Calu3 (cell line): ENCODE data around the gene ADAM17. TPM values are rescaled to one million over a fixed set of nuclear protein-coding genes. Genes with fewer than 3 reads are reported as not detected.
"Not testable (repeated sequence)": the region's sequence is repeated elsewhere in the genome, so short reads cannot be mapped to it uniquely, and the experiment has no call there.

Experiments used
- BruUV-seq: library from RNA; stranded (reverse); fragments of 400-500 nt; replicated peaks from 2 replicates; lab custom pipeline; 2021; lab: Mats Ljungman, UMichigan
- CTCF ChIA-PET: fragments of 300-600 bp; sonication (Branson Sonifier 250); formaldehyde crosslinking; loops from one replicate; lab custom pipeline; 2022; ENCODE audit warnings: antibody characterized with exemption; lab: Charles Lee
- DNase-seq: peaks from one replicate; pipeline ENCODE4 v3.0.0; 2022
- H3K27ac Mint-ChIP-seq: one replicate; pipeline ENCODE4 v1.8.0; 2022; ENCODE audit warnings: mixed read lengths; ENCODE audit not compliant: unreplicated experiment
- H3K27me3 Mint-ChIP-seq: one replicate; pipeline ENCODE4 v1.8.0; 2022; ENCODE audit warnings: mixed read lengths; ENCODE audit not compliant: unreplicated experiment
- H3K36me3 Mint-ChIP-seq: one replicate; pipeline ENCODE4 v1.8.0; 2022; ENCODE audit warnings: mild to moderate bottlenecking, moderate library complexity, mixed read lengths; ENCODE audit not compliant: insufficient read depth, unreplicated experiment
- H3K4me1 Mint-ChIP-seq: one replicate; pipeline ENCODE4 v1.8.0; 2022; ENCODE audit warnings: mild to moderate bottlenecking, low read depth, mixed read lengths; ENCODE audit not compliant: unreplicated experiment
- H3K4me3 Mint-ChIP-seq: one replicate; pipeline ENCODE4 v1.8.0; 2022; ENCODE audit warnings: mild to moderate bottlenecking, low read depth, moderate library complexity, mixed read lengths; ENCODE audit not compliant: unreplicated experiment
- H3K9me3 Mint-ChIP-seq: one replicate; pipeline ENCODE4 v1.8.0; 2022; ENCODE audit warnings: low read depth, mixed read lengths; ENCODE audit not compliant: unreplicated experiment
- CTCF ChIP-seq: fragments of 200-600 bp; IDR thresholded peaks from one replicate; pipeline ENCODE4 v1.8.0; 2022; ENCODE audit warnings: antibody characterized with exemption; ENCODE audit not compliant: unreplicated experiment
- intact Hi-C: fragments of 100-400 bp; cut with micrococcal nuclease; formaldehyde crosslinking; loops from one replicate; pipeline ENCODE4 v1.10.0; 2022; ENCODE audit not compliant: unreplicated experiment
- total RNA-seq: library from RNA; stranded (reverse); gene quantifications from 2 replicates; pipeline ENCODE4 v1.2.3, GENCODE V29; 2022

The ADAM17 gene
- total RNA-seq, 1 experiment from 2014 or later: 54.2 TPM

GRCh38 chr2:9585486-9585885, 29.9 kb upstream of the ADAM17 start:
- Mint-ChIP-seq H3K4me3 (no peak overlapping the region), H3K27me3 (no peaks in the 10 kb centered on the region), H3K9me3 (no peaks in the 10 kb centered on the region), H3K36me3 (peaks cover 33% of the 10 kb centered on the region), H3K27ac (no peak overlapping the region), H3K4me1 (no peaks in the 10 kb centered on the region)
- BruUV-seq: no TSS peak
- intact Hi-C loops: no loop called here
- CTCF ChIA-PET: interaction anchor here (0.6 kb wide), 1 partner anchor 11 kb away, joined by 3 read pairs; no protein-coding TSS in a partner anchor
- DNase-seq: no peak
- no peak for TF ChIP-seq CTCF

DNA sequence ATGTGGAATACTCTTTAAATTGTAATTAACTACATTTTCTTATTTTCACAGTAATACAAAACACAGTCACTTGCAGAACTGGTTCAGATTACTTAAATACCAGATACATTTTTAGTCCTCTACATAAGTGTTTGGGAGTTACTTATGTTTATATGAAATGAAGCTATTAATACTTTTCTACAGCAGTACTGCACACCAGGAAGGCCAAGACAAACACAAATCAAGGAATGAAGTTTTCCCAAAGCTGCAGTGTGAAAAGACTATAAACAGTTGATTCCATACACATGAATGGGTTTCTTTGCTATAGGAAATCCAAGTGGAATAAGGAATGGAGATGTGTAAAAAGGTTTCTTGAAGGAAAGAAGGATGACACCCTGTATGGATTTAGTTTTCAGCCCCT, 29.3 kb upstream of the ADAM17 start:
- H3K4me1 Mint-ChIP-seq, DNase-seq, H3K4me3 Mint-ChIP-seq, H3K27me3 Mint-ChIP-seq, BruUV-seq, intact Hi-C loops, H3K27ac Mint-ChIP-seq, H3K9me3 Mint-ChIP-seq: not testable (repeated sequence)
- H3K36me3 Mint-ChIP-seq: peaks cover 39% of the 10 kb centered on the region
- CTCF ChIA-PET: interaction anchor here (0.6 kb wide), 1 partner anchor 12 kb away, joined by 3 read pairs; no protein-coding TSS in a partner anchor

GRCh38 chr2:9582624-9583023, 27.0 kb upstream of the ADAM17 start:
- intact Hi-C loops: no loop called here
- H3K4me3 Mint-ChIP-seq: no peak overlapping the region
- H3K4me1 Mint-ChIP-seq: no peaks in the 10 kb centered on the region
- CTCF ChIA-PET: no interaction called here
- peaks cover 36% of the 10 kb centered on the region for H3K36me3 Mint-ChIP-seq
- no peak for DNase-seq
- H3K27ac Mint-ChIP-seq: no peak overlapping the region
- TF ChIP-seq CTCF: no peak
- no peaks in the 10 kb centered on the region for H3K9me3 Mint-ChIP-seq
- no peaks in the 10 kb centered on the region for H3K27me3 Mint-ChIP-seq
- BruUV-seq: no TSS peak

DNA sequence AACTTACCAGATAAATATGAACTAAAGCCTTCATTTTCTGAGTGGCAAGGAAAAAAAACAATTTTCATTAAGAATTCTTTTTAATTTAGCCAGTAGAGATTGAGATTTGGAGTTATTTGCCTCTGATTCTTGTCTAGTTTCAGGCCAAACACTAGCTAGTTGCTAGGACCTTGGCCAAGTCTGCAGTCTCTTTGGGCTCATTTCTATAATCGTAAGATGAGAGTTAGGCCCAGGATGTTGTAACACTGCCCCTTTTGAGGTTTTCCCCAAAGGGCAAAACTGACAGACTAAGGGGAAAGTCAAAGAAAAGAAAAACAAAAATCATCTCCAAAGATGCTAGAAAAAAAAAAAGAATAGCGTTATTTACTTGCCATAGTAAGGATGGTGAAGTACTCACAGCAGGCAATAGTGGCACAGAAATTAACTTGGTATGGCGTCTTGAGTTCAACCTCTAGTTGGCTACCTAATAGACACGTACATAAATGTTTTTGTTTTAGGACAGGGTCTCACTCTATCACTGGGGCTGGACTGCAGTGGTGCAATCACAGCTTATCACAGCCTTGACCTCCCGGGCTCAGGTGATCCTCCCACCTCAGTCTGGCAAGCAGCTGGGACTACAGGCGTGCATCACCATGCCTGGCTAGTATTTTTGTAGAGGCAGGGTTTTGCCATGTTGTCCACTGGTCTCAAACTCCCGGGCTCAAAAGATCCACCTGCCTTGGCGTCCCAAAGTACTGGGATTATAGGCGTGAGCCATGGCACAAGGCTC, 23.0 kb upstream of the ADAM17 start:
- TF ChIP-seq CTCF: no peak
- CTCF ChIA-PET: interaction anchor here (0.7 to 0.8 kb wide), 2 partner anchors 14 to 52 kb away, joined by 3 to 5 read pairs; partner anchors contain the start of gene YWHAQ
- Mint-ChIP-seq H3K9me3 (no peaks in the 10 kb centered on the region), H3K27ac (no peak overlapping the region), H3K4me3 (no peak overlapping the region), H3K4me1 (no peaks in the 10 kb centered on the region), H3K27me3 (no peaks in the 10 kb centered on the region), H3K36me3 (peaks cover 24% of the 10 kb centered on the region)
- no peak for DNase-seq
- no TSS peak for BruUV-seq
- intact Hi-C loops: no loop called here

DNA sequence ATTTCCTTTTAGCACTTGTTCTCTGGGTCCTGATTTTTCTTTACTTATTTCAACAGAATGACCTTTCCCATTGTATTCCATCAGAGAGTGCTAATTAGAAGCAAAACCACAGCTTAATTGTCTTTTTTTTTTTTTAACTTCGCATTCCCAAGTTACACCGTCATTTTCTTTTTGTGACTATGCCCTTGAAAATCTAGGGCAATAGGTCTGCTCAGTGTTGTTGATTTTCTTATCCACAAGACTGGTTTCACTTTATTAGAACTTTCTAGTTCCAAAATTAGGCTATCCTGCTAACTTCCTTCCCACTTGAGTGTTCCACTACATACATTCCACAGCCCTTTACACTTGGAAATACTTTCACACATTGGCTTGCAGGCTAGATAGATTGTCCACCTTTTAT, 18.7 kb upstream of the ADAM17 start:
- intact Hi-C loops: no loop called here
- H3K27me3 Mint-ChIP-seq: no peaks in the 10 kb centered on the region
- H3K4me1 Mint-ChIP-seq: no peaks in the 10 kb centered on the region
- no peaks in the 10 kb centered on the region for H3K9me3 Mint-ChIP-seq
- H3K27ac Mint-ChIP-seq: peak overlapping the region; percentile 39
- no peak overlapping the region for H3K4me3 Mint-ChIP-seq
- DNase-seq: no peak
- no peak for TF ChIP-seq CTCF
- CTCF ChIA-PET: no interaction called here
- H3K36me3 Mint-ChIP-seq: no peaks in the 10 kb centered on the region
- BruUV-seq: no TSS peak
